ENCODE data around the gene TSPO.

The TSPO gene

GRCh38 chr22:43202326-43202725 lies 51.0 kb downstream of the TSPO start:
- DNase-seq (ENCODE audit: low spot score), result no peak

- DNase-seq (ENCODE audit: low spot score), result no peak
These were observed 51.5 kb downstream of the TSPO start for GRCh38 chr22:43202756-43203410.

- no peak for DNase-seq (ENCODE audit: low spot score)
These were observed 52.2 kb downstream of the TSPO start for GRCh38 chr22:43203471-43203981.

GRCh38 chr22:43205261-43205691 lies 53.9 kb downstream of the TSPO start:
- no peak for DNase-seq (ENCODE audit: low spot score)

- DNase-seq (ENCODE audit: low spot score), result no peak
These were observed 54.6 kb downstream of the TSPO start for GRCh38 chr22:43205748-43206508.

GRCh38 chr22:43206509-43207161 lies 55.3 kb downstream of the TSPO start:
- no peak for DNase-seq (ENCODE audit: low spot score)

- no peak for DNase-seq (ENCODE audit: low spot score)
These were observed 56.0 kb downstream of the TSPO start for GRCh38 chr22:43207386-43207785.

GRCh38 chr22:43207849-43208702 lies 56.7 kb downstream of the TSPO start:
- DNase-seq (ENCODE audit: low spot score), result no peak

GRCh38 chr22:43208703-43209522 lies 57.6 kb downstream of the TSPO start:
- DNase-seq (ENCODE audit: low spot score), result no peak

- no peak for DNase-seq (ENCODE audit: low spot score)
These were observed 58.1 kb downstream of the TSPO start for GRCh38 chr22:43209523-43209890.

GRCh38 chr22:43209971-43210370 lies 58.6 kb downstream of the TSPO start:
- no peak for DNase-seq (ENCODE audit: low spot score)

- DNase-seq (ENCODE audit: low spot score), result no peak
These were observed 59.5 kb downstream of the TSPO start for GRCh38 chr22:43210631-43211515.

GRCh38 chr22:43211941-43212433 lies 60.6 kb downstream of the TSPO start:
- no peak for DNase-seq (ENCODE audit: low spot score)

- DNase-seq (ENCODE audit: low spot score), result no peak
These were observed 61.1 kb downstream of the TSPO start for GRCh38 chr22:43212434-43212952.

Measured in cerebellar cortex (tissue), 1 donor.